Measurements from ENCODE around the gene FGGY. TPM values are rescaled to one million over a fixed set of nuclear protein-coding genes. Genes with fewer than 3 reads are reported as not detected.

The FGGY gene
- total RNA-seq (ENCODE audit: low replicate concordance): 19.4 and 49.0 TPM in 2 replicates

GRCh38 chr1:59296358-59297256 lies at the start of gene FGGY:
FGGY (plus strand) TSS chr1:59297094; CDS start chr1:59321550, 24,456 bp downstream.

Measured in smooth muscle cell of the coronary artery (primary cell).